HG02981 (cell line): ENCODE data around the gene PTPRJ.
"Not testable (repeated sequence)": the region's sequence is repeated elsewhere in the genome, so short reads cannot be mapped to it uniquely, and the experiment has no call there.

Experiments used
- ATAC-seq: cut with Tn5 transposase; IDR thresholded peaks from one replicate; pipeline ENCODE4 v1.9.1; 2021; ENCODE audit warnings: mild to moderate bottlenecking, moderate library complexity; ENCODE audit not compliant: unreplicated experiment

The PTPRJ gene

DNA sequence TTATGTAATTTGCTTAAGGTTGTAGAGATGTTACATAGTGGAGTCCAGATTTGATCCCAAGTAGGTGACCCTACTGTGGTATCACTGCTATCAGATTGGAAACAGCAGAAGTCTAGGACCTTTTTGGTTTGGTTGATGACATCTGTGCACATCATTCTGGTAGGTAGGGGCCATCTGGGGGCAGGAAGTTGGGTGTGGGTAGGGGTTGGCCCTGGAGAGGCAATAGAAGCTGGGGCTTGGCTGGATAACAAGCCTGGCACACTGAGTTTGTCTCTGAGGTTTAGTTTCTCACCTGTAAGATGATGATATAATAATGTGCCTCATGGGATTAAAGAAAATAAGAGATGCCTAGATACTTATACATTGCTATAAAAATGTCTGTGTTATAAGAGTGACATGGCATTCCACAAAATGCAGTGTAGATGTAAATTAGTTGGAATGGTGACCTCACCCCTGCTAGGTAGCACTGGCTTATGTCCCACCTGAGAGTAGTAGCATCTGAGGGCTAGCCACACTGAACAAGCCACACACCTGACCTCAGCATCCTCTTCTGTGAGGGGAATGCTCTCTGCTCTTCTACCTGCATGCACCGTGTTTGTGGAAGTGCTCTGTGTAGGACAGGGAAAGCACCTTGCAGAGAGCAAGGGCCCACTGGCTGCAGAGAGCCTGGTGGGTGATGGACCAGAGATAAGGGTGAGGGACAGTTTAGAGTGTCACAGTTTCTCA is 36.9 kb downstream of the PTPRJ start:
- no peak for ATAC-seq

DNA sequence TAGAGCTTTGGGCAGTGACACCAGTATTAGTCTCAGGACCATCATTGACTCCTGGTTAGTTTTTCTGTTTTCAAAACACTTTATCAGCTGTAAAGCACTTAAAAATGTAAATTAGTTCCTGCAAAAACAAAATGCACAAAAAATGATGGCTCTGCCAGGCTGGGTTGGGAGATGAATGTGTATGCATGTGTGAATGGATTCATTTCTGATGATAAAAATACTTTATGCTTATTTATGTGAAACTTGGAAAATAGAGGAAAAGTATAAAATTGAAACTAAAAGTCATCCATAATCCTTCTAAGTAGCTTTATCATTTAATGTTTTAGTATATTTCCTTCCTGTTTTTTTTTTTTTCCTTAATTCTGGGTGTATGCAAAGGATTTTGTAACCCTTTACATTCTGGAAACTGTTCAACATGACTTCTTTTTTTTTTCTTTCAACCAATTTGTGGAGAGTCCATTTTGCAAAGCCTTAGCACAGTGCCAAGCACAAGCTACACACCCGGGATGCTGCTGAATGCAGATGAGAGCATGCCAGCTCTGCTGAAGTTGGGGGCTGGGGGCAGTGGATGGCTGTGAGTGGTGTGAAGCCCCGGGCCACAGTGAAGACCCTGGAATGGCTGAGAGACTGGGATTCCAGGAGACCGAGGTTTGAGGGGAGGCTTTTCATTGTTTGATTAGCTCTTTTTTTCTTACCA is 37.6 kb downstream of the PTPRJ start:
- ATAC-seq, result no peak

DNA sequence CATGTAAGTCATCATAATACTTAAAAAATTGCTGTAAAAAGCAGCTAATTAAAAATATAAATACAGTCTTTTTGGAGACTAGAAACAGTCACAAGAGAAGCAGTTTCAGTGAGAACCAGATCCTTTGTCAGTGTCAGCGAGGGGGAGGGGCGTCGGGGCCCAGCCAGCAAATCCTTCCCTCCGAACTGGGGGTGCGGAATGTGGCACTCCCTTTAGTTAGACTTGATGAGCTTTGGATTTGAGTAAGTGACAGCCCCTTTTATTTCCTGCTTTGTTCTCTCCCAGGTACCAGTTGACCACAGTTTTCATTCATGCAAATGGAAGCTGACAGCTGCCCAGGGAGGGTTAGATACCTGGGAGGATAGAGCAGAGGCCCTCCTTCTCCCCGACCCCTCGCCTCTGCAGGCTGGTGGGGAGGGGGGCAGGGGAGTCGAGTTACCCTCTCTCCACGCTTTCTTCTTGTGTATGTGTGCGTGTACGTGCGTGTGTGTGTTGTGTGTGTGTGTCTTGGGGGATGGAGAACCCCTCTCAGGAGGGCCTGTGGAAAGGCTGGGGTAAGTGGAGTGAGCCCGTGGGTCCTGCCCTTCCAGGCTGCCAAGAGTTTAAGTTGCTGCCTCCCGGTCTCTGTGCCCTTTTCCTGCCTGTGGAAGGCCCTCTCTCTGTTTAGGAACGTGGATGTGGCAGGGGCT is 38.3 kb downstream of the PTPRJ start:
- no peak for ATAC-seq

DNA sequence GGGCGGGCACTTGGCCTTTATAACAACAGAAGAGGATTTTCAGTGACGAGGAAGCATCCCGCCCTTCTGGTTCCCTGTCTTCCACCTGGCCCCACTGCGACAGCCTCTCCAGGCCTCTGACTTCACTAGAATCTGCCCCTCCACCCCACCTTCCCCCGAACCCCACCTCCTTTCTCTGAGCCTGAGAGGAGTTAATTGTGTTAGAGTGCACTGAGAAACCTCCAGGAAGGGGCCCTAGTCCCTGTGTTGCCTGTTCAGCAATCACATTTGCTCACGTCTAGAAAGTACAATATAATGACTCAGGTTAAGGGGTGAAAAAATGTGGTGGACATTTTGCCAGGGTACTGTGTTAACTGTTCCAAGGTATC is 38.8 kb downstream of the PTPRJ start:
- no peak for ATAC-seq

DNA sequence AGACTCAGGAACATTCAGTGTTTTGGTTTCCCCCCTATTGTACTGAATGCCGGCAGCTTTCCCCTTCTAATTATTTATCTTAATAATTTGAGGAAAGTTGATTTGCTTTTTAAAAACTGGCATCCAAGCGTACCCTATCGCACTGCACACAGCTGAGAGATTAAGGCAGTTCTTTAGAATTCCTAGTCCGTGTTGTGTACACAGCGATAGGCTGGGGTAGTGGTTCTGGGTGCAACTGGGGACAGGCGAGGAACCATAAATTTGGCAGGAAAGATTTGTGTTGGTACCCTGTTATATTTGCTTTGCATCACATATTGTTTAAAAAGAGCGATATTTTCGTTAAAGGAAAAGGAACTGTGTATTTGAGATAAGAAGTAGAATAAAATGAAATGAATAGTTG is 39.2 kb downstream of the PTPRJ start:
- no peak for ATAC-seq

DNA sequence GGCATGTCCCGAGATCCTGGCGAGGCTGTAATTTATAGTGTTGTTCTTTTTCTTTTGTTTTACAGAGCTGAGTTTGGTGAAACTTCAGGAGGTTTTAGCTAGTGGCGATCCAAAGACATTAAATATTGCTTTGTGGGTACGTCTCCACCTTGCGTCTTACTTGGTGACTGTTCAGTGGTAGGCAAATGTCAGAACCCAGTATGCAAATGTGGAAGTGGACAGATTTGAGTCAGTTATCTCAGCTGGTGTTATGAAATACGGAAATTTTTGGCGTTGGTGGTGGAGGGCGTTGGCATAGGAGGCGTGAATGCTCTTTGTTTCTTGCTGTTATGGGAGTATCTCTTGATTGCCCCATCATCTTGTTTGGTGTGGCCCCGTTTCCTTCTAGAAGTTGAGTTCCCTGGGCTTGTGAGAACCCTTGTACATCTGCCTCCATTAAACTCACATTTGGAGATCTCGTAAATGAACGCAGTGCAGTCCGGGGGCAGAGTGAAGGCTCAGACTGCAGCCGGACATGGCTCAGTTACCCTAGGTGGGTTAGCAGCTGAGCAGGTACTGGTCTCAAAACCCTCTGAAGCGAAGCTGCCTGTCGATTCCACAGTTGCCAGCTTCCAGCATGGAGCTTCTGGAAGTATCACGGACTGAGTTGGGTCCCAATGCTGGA is 39.9 kb downstream of the PTPRJ start:
- ATAC-seq, result peak; percentile 84

DNA sequence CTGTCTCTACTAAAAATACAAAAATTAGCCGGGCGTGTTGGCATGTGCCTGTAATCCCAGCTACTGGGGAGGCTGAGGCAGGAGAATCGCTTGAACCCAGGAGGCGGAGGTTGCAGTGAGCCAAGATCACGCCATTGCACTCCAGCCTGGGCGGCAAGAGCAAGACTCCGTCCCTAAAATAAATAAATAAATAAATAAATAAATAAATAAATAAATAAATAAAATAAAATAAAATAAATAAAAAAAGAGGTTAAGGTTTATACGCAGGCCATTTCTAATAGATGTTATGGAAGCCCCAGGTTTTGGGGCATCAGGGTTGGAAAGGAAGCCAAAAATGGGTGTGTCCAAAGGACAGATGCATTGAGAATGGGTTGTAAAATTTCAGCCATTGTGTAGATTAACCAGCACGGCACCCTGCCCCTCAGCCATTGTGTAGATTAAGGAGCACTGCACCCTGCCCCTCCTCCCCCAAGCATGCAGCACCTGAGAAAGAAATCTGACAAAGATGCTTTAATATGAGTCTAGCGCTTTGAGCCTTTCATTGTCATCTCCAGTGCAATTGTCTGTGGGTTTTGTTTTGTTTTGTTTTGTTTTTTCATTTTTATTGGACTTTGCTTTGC is 41.0 kb downstream of the PTPRJ start:
- not testable (repeated sequence) for ATAC-seq

DNA sequence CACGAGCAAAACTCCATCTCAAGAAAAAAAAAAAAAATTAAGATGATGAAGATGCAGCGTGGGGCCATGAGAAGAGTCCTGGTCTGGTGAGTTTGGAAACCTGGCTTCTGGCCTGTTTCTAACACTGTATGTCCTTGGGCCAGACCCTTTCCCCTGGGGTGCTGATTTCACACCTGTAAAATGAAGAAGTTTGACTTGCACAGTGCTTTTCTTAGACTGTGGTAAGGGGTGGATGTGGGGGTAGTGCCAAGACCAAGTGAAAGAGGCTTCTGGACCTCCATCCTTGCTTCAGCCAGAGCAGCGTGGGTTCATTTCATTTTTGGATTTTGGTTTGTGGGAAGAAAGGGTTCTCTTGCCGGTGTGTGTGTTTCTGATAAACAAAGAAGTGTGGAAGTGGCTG is 42.1 kb downstream of the PTPRJ start:
- no peak for ATAC-seq

DNA sequence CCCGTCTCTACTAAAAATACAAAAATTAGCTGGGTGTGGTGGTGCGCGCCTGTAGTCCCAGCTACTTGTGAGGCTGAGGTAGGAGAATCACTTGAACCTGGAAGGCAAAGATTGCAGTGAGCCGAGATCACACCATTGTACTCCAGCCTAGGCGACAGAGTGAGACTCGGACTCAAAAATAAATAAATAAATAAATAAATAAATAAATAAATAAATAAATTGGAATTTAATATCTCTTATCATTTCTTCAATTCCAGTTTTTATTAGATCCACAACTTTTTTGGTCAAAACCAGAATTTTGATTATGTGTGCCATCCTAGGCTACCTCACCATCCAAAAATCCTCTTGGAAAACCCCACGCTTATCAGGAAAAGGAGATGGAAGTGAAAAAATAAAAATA is 43.2 kb downstream of the PTPRJ start:
- ATAC-seq, result not testable (repeated sequence)

DNA sequence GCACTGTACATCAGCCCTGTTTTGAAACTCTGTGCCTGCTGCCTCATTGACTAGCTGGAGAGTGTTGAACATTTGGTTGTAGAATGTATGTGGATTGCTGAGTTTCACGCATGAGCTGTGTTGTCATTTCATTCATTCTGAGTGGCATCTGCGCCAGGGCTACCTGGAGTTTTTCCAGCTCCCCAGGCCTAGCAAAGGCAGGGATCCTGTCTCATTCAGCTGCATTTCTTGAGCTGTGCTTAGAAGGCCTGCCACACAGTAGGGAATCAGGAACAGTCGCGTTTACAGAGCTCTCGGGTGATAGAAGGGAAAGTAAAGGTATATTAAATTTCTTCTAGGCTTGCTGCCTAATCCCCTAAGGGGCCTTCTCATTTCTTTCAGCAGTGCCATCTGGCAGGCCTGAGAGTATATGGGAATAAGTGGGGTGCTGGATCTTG is 44.3 kb downstream of the PTPRJ start:
- ATAC-seq, result no peak

DNA sequence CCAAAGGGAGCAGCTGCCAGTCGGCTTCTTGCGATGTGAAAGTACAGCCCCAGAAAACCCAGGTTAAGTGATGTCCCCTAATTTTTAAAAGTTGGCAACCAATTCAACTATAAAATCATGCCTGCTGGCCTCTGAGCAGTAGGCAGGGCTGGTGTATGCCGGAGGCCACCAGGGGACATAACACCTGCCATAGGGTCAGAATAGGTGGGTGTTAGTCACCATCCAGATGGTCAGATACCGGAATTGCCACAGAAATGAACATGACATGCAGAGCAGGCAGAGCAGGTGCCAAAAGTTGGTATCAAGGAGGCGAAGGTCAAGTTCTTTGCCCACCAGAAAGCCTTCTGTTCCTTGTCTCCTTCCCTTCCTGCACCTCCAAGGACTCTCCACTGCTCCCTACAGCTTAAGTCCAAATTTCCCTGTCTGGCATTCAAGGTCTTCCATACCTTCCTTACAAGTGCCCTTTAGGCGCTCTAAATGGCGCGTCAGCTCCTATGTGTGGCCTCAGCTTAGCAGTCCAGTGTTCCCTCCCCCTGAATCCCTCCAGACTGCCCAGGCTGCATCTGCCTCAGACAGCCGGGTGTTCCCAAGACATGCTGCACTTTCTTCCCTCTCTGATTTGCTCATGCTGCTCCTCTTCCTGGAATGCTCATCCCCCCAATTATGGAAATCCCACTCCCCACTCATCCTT is 45.1 kb downstream of the PTPRJ start:
- ATAC-seq, result no peak

DNA sequence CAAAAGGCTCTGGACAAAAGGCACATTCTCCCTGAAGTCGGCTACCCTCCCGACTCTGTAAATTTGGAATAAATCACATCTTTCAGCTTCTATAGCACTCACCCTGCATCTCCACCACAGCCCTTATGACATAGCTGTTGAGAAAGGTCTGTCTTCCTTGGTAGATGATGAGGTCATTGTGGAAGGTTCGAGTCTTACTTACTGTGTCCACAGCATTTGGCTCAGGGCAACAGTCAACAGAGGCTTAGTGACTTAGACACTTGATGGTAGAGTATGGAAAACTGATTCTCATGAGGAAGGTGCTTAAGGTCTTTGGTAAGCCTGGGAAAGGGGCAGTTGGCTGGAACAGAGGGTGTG is 45.6 kb downstream of the PTPRJ start:
- ATAC-seq, result no peak

DNA sequence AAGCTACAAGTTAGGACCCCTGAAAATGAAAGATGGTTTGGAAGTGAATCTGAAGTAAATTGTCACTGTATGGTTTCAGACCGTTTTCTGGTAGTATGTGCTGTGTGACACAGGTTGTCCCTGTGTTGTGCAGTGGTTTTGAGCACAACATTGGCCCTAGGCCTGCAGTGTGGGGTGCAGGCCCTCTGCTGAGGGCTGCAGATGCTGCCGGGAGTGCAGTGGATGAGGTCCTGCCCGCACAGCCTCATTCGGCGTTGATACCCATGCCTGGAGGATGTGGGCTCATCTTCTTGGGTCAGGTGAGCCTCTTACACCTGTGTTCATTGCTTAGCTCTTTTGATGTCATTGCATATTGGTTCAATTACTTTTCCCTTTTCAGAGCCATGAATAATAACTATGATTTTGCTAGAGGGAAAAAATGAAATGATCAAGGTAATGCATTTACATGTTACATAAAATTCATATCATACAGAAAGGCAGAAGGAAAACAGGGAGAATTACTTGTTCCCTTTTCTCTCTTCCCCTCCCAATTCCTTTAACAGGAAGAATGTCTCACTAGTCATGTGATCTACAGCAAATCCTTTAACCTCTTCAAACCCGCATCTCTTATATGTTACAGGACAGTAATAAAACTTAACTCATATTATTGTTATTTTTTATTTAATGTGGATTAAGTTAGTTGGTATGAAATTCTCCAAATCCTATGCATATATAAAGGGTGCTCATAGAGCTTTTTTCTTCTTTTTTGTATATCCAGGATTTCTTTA is 48.7 kb downstream of the PTPRJ start:
- no peak for ATAC-seq

DNA sequence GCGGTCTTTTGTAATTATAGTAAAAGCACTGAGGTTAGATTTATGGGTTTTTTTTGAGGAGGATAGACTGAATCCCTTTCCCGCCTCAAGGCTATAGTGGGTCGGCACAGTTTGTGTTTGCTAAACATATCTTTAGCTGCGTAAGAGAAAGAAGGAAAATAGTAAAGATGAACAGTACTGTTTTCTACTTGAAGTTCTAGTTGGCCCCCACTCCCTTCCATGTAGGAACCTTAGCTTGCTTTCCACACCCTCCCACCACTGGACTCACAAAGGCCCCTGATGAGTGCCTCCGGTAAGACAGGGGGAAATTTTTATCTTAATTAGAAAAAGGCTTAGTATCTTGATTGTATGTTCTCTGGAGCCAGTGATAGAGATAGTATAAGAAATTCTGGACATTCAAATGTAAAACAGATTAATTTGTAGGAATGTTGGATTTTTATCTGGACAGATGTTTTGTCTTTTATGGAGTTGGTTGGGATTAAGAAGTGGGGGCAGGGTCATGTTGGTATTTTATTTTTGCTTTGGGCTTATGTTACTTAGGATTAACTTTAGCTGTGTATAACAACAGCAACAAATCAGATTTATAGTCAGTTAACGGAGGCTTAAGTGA is 49.4 kb downstream of the PTPRJ start:
- ATAC-seq, result no peak

DNA sequence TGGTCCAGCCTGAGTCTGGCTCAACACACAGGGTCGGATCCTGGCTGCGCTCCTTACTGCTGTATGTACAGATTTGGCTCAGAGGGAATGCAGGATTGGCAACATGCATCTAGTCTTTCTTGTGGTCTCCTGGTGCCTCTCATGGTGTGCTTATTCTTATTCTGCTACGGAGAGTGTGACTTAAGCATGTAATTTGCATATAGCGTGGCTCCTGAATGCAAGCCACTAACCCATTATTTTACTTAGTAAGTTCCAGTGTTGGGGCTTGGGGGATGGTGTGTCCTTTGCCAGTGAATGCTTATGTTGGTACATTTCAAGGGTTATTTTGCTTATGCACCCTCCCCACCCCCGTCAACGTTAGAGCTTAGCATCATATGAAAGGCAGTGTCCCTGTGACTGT is 51.2 kb downstream of the PTPRJ start:
- peak; percentile 31 for ATAC-seq

DNA sequence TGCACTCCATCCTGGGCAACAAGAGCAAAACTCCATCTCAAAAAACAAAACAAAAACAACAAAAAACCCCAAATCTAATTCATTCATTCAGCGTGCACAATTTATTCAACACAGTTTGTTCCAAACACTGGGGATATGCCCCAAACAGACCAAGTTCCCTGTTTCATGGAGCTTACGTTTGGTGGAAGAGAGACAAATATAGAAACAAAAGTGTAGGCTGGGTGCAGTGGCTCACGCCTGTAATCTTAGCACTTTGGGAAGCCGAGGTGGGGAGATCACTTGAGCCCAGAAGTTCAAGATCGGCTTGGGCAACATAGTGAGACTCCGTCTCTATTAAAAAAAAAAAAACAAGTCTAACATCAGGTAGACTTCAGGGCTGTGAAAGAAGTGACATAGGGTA is 52.4 kb downstream of the PTPRJ start:
- ATAC-seq, result no peak

DNA sequence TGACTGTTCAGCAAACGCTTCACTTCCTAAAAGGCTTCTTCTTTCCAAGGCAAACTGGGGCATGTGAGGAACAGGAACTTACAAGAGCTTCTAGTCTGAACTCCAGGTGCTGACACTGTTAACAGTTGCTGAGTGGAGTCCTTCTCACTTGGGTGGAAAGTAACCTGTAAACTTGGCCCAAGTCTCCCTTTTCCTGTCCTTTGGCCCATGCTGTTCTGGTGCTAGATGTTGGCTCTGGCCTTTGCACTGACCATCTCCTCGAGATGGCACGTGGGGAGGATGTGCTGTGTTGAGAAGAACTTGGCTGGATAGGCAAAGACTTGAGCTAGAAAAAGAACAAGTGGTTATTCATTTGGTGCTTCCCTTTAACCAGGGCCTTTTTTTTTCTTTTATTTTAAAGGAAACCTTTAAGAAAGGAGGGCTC is 53.6 kb downstream of the PTPRJ start:
- ATAC-seq, result no peak

DNA sequence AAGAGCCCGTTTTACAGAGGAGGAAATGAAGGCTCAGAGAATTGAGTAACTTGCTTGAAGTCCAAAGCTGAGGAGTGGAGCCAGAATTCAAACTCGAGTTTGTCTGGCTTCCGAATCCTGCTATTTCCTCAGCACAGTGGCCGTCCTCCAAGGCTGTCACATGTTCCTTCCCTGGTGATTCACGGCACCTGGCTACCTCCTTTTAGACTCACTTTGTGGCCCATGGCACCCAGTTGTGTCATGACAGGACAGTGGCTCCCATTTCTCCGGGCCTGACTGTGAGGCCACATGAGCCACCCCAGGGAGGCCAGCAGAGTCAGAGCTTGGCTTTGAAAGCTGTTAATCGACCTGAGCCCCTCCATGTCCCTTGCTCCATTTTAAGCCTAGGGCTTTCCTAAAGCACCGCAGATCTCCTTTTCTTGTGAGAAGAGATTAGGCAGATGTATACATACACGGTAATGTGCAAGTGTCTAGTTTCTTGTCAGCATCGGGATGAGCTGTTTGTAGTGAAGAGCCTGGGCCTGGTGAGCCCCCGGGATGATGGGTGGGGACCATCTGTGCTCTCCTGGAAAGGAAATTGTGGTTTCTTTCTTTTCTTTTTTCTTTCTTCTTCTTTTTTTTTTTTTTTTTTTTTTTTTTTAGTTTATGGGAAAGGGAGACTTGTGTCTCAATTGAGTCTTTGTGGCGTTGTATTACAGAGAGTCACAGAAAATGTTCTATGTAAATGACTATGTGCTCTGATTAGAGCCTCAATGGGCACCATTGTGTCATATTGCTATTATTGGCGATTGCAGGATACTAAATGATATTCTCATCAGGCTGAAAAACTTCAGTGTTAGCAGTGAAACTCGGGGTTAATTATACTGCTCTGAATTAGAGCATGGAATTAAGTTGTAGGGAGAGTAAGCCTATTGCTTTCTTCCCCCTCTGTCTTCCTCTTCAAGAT is 54.8 kb downstream of the PTPRJ start:
- ATAC-seq, result no peak
